Measurements from ENCODE around the gene PTPN18. TPM values are rescaled to one million over a fixed set of nuclear protein-coding genes. Genes with fewer than 3 reads are reported as not detected.

The PTPN18 gene
- polyA plus RNA-seq, 2 of the 4 experiments (the other 2 are of a cell fraction) = 19.6 to 20.4 TPM

DNA sequence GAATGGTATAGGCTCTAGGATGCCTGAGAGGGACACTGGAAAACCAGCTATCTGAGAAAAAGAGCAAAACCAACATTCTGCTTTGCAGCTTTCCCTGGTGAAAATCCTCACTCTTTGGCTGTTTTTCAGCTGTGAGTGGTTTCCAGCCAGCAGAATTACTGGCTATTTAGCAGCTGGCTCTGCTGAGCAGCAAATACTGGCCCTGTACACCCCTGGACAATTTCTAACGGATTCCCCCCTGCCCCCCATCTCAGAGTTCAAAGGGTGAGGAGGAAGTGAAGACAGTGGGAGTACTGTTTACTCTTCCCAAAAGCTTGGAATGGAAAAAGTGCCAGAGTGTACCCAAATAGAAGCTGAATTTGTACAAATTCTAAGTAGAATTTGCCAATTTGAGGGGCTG, 39.3 kb upstream of the PTPN18 start (continued):
- TF ChIP-seq, protein P1, sequence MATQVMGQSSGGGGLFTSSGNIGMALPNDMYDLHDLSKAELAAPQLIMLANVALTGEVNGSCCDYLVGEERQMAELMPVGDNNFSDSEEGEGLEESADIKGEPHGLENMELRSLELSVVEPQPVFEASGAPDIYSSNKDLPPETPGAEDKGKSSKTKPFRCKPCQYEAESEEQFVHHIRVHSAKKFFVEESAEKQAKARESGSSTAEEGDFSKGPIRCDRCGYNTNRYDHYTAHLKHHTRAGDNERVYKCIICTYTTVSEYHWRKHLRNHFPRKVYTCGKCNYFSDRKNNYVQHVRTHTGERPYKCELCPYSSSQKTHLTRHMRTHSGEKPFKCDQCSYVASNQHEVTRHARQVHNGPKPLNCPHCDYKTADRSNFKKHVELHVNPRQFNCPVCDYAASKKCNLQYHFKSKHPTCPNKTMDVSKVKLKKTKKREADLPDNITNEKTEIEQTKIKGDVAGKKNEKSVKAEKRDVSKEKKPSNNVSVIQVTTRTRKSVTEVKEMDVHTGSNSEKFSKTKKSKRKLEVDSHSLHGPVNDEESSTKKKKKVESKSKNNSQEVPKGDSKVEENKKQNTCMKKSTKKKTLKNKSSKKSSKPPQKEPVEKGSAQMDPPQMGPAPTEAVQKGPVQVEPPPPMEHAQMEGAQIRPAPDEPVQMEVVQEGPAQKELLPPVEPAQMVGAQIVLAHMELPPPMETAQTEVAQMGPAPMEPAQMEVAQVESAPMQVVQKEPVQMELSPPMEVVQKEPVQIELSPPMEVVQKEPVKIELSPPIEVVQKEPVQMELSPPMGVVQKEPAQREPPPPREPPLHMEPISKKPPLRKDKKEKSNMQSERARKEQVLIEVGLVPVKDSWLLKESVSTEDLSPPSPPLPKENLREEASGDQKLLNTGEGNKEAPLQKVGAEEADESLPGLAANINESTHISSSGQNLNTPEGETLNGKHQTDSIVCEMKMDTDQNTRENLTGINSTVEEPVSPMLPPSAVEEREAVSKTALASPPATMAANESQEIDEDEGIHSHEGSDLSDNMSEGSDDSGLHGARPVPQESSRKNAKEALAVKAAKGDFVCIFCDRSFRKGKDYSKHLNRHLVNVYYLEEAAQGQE (IDR thresholded peaks at IDR 0.05) = no peak
- TF ChIP-seq ESRRA (IDR thresholded peaks at IDR 0.05; ENCODE audit: borderline replicate concordance, low read length) (no peak), EP300 (IDR thresholded peaks at IDR 0.05) (no peak), JUNB (IDR thresholded peaks at IDR 0.05) (no peak), CBX2 (IDR thresholded peaks at IDR 0.05; ENCODE audit: borderline replicate concordance, low read depth) (no peak), CBX8 (IDR thresholded peaks at IDR 0.05) (no peak), JUN (IDR thresholded peaks at IDR 0.05) (no peak)

DNA sequence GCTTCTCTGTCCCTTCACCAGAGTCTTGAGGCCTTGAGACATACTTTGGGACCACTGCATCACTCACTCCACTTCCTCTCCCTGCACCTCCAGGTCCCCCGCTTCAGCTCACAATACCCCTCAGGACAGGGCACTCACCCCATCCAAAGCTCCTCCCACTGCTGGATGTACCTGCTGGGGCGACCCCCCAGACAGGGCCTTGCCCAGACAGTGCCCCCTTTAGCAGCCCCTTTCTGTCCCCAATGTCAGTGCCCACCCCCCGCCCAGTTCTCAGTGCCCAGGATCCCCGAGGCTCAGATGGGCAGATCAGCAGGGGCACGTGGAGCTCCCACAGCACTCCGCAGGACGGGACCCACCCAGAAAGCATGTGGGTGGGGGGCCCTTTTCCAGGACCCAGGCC, 37.0 kb upstream of the PTPN18 start:
- no peak for DNase-seq (ENCODE audit: low read depth in 1 of 2, low spot score in 1 of 2)
- H3K27ac ChIP-seq = no peak overlapping the region
- no peaks in the 10 kb centered on the region for H3K9me3 ChIP-seq
- no peak overlapping the region for H3K4me3 ChIP-seq
- no peaks in the 10 kb centered on the region for H3K4me1 ChIP-seq
- no peak for ATAC-seq
- FAIRE-seq = no peak
- CTCF ChIA-PET = interaction anchor here (0.8 to 2.1 kb wide), 4 partner anchors 12 to 163 kb away, joined by 3 to 9 read pairs (median 6); partner anchors contain the start of genes MZT2B and SMPD4
- POLR2A ChIA-PET = no interaction called here
- WGBS (ENCODE audit: missing lambda C conversion rate) = 50% methylated on average over 2 of the region's 7 CpGs
- no peak overlapping the region for H3K4me2 ChIP-seq
- TF ChIP-seq NR3C1 (IDR thresholded peaks at IDR 0.05) = no peak
- no peak for TF ChIP-seq POLR2AphosphoS2 (conservative IDR thresholded peaks at IDR 0.05; ENCODE audit: low read length)
- no peak for TF ChIP-seq MYC (IDR thresholded peaks at IDR 0.05; ENCODE audit: borderline replicate concordance, low read length)
- TF ChIP-seq FOXS1 (CRISPR knock-in tag; IDR thresholded peaks at IDR 0.05) = no peak
- TF ChIP-seq ZFP36 (IDR thresholded peaks at IDR 0.05; ENCODE audit: borderline replicate concordance, partially characterized antibody) = no peak
- TF ChIP-seq NPAS2 (CRISPR knock-in tag; IDR thresholded peaks at IDR 0.05; ENCODE audit: borderline replicate concordance) = no peak
- TF ChIP-seq RNF2 (IDR thresholded peaks at IDR 0.05; ENCODE audit: borderline replicate concordance, low read depth) = no peak
- no peak for TF ChIP-seq CHD4 (IDR thresholded peaks at IDR 0.05; ENCODE audit: borderline replicate concordance)
- TF ChIP-seq HOXB5 (CRISPR knock-in tag; IDR thresholded peaks at IDR 0.05) = no peak
- no peak for TF ChIP-seq HOXB13 (CRISPR knock-in tag; IDR thresholded peaks at IDR 0.05; ENCODE audit: low read depth)

DNA sequence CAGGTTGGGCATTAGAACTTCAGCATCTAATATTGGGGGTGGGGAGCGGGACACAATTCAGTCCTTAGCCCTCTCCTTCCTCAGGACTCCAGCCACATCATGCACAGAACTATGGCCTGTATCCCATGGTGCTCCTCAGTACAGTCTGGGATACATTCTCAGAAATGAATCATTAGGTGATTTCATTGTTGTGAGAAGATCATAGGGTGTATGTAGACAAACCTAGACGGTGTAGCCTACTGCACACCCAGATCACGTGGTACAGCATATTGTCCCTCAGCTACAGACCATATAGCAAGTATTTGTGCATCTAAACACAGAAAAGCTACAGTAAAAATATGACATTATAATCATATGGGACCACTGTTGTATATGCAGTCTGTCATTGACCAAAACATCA, 36.3 kb upstream of the PTPN18 start:
- DNase-seq (ENCODE audit: low read depth in 1 of 2, low spot score in 1 of 2) (no peak), ATAC-seq (peak; percentile 67 to 72; a peak in 5 of 6 replicates), FAIRE-seq (no peak)
- WGBS (ENCODE audit: missing lambda C conversion rate) = 30% methylated on average over 3 of the region's 3 CpGs
- no peaks in the 10 kb centered on the region for H3K9me3 ChIP-seq
- H3K27ac ChIP-seq = no peak overlapping the region
- ChIA-PET CTCF (interaction anchor here (0.8 to 1.9 kb wide), 4 partner anchors 11 to 164 kb away, joined by 3 to 9 read pairs (median 5); partner anchors contain the start of genes MZT2B and SMPD4), POLR2A (no interaction called here)
- no peaks in the 10 kb centered on the region for H3K4me1 ChIP-seq
- no peak overlapping the region for H3K4me2 ChIP-seq
- TF ChIP-seq ZFP36 (IDR thresholded peaks at IDR 0.05; ENCODE audit: borderline replicate concordance, partially characterized antibody) (no peak), HOXB13 (CRISPR knock-in tag; IDR thresholded peaks at IDR 0.05; ENCODE audit: low read depth) (no peak), CBX2 (IDR thresholded peaks at IDR 0.05; ENCODE audit: borderline replicate concordance, low read depth) (no peak), MYC (IDR thresholded peaks at IDR 0.05; ENCODE audit: borderline replicate concordance, low read length) (no peak), RFX5 (IDR thresholded peaks at IDR 0.05) (no peak), RARB (CRISPR knock-in tag; IDR thresholded peaks at IDR 0.05) (no peak)
- TF ChIP-seq, protein P2, sequence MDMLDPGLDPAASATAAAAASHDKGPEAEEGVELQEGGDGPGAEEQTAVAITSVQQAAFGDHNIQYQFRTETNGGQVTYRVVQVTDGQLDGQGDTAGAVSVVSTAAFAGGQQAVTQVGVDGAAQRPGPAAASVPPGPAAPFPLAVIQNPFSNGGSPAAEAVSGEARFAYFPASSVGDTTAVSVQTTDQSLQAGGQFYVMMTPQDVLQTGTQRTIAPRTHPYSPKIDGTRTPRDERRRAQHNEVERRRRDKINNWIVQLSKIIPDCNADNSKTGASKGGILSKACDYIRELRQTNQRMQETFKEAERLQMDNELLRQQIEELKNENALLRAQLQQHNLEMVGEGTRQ (IDR thresholded peaks at IDR 0.05) = peak; percentile 50
- H3K4me3 ChIP-seq = no peak overlapping the region

All from A549 (cell line).